HL-60 (cell line): ENCODE measurements around the gene ATP13A3.
"Not testable (repeated sequence)": the region's sequence is repeated elsewhere in the genome, so short reads cannot be mapped to it uniquely, and the experiment has no call there.

Experiments used
- CTCF ChIP-seq: IDR thresholded peaks from one replicate; pipeline ENCODE4 v1.5.1; 2011; ENCODE audit warnings: low read length, control low read depth, inconsistent platforms; ENCODE audit not compliant: insufficient read depth
- GABPA ChIP-seq: IDR thresholded peaks from 2 replicates; pipeline ENCODE4 v1.6.1; 2012; ENCODE audit warnings: low read depth
- POLR2AphosphoS5 ChIP-seq: IDR thresholded peaks from 2 replicates; pipeline ENCODE4 v1.6.1; 2012; ENCODE audit warnings: low read depth
- SPI1 ChIP-seq: IDR thresholded peaks from 2 replicates; pipeline ENCODE4 v1.6.1; 2012; ENCODE audit warnings: low read depth, mild to moderate bottlenecking, borderline replicate concordance

GRCh38 chr3:194535199-194535598 is 48.4 kb upstream of the ATP13A3 start:
- not testable (repeated sequence) for TF ChIP-seq CTCF, SPI1, POLR2AphosphoS5, GABPA
